GM19099 (cell line): ENCODE results near the gene MAP6.

Experiments used
- POLR2A ChIP-seq: IDR thresholded peaks from 3 replicates; pipeline ENCODE4 v1.6.1; 2011; ENCODE audit warnings: low read depth; ENCODE audit not compliant: insufficient read length; ENCODE audit errors: extremely low read depth

Gene MAP6

GRCh38 chr11:75677909-75678308 lies 9.1 kb upstream of the MAP6 start:
- TF ChIP-seq POLR2A = no peak

DNA sequence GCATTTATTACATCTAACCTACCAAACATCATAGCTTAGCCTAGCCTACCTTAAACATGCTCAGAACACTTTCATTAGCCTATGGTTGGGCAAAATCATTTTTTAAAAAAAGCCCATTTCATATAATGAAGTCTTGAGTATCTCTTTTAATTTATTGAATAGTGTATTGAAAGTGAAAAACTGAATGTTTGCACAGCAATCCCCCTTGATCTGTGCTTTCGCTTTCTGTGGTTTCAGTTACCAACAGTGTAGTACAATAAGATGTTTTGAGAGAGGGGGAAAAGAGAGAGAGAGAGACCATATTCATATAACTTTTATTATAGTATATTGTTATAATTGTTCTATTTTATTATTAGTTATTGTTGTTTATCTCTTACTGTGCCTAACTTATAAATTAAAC lies 8.4 kb upstream of the MAP6 start:
- TF ChIP-seq POLR2A = no peak

DNA sequence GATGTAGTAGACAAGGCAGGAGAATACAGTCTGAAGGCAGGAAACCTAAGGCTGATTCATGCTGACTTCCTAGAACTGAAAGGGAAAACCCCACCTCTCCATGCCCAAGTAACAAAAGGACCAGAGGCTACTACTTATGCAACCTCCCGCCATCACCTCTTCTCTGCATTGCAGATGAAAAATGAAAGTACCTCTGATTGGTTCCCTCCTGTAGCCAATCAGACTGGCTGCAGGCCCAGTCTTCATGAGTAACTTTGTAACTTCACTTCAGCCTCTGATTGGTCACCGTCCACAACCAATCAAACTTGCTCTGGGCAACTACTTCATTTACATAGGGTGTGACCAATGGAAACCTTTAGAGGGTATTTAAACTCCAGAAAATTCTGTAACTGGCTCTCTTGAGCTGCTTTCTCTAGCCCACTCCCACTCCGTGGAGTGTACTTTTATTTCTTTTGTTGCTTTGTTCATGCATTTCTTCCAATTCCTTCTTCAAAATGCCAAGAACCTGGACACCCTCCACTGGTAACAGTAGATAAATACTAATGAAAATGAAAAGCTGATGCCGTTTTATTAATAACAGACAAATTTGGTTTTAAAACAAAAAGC lies 5.2 kb upstream of the MAP6 start:
- TF ChIP-seq POLR2A = no peak

- TF ChIP-seq POLR2A = no peak
Observed at GRCh38 chr11:75667831-75668450, 897 bp downstream of the MAP6 start.

DNA sequence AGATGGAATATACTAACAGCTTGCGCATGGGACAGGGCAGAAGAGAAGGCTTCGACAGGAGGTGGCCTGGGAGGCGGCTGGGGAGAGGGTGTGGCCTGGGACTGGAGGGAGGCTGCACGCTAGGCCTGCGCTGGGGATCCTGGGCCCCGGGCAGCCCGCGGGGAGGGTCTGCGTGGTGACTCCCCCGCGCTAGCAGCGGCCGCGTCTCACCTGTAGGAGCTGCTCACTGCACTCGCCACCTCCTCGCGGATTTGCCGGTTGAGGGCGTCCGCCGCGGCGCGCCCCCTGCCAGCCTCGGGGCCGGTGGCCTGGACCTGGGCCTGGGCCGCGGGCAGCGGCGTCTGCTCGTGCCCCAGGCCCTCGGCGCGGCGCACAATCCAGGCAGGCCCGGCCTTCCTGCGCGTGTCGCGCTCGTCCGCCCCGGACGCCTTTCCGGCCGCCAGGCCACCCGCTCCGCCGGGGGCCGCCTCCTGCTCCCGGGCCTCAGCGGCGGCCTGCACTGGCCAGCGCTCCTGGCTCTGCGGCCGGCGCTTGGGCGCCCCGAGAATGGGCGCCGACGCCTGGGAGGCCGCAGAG lies 1.5 kb downstream of the MAP6 start:
- TF ChIP-seq POLR2A = no peak

GRCh38 chr11:75665990-75666389 lies 2.8 kb downstream of the MAP6 start:
- no peak for TF ChIP-seq POLR2A

DNA sequence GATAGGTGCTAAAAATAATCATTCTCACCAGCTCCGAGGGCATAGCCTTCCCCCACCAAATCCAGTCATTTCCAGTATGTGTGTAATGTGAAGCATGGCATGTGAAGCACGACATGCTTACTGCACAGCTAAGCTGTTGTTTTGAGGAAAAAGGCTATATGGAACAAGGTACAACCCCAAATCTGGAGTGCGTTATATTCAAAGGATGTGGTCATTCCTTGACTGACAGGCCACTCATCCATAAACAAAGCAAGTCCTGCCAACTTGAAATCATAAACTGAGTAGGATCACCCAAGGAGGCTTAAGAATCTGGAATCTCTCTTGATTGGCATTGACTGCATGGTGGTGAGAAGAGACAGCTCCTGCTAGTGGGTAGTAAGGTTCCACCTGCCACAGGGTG lies 3.7 kb downstream of the MAP6 start:
- TF ChIP-seq POLR2A = no peak

- no peak for TF ChIP-seq POLR2A
Observed at GRCh38 chr11:75664389-75664788, 4.4 kb downstream of the MAP6 start.

GRCh38 chr11:75663808-75664207 lies 5.0 kb downstream of the MAP6 start:
- no peak for TF ChIP-seq POLR2A

- TF ChIP-seq POLR2A = no peak
Observed at GRCh38 chr11:75659836-75660235, 9.0 kb downstream of the MAP6 start.

DNA sequence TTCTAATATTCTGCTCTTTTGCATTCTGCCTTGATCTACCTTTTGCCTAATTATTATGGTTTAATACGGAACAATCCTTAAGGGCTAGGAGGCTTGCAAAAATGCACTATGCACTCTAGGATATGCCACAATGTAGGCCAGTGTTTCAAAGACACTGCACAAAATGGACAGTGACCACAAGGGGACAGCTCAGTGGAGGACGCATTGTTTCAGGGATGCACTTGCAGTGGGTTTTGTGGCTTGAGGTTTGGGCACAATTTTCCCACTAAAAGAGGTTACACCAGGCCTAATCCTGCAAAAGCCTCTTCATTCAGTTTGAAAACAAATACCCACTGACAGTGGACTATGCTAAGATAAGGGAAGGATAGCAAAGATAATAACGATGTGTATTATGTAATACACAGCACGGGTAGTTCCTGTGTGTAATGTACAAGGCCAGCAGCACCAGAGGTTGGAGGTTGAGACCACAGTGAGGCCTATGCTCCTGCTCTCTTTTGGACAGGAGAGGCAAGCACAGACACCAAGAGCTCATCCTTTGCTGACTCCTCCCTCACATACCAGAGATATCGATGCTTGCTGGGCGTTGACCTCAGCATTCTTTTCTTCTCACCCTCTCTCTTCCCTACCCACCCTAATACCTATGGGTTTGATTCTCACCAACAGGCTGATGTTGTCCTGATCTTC lies 12.7 kb downstream of the MAP6 start:
- no peak for TF ChIP-seq POLR2A

GRCh38 chr11:75655605-75656004 lies 13.2 kb downstream of the MAP6 start:
- TF ChIP-seq POLR2A = no peak

DNA sequence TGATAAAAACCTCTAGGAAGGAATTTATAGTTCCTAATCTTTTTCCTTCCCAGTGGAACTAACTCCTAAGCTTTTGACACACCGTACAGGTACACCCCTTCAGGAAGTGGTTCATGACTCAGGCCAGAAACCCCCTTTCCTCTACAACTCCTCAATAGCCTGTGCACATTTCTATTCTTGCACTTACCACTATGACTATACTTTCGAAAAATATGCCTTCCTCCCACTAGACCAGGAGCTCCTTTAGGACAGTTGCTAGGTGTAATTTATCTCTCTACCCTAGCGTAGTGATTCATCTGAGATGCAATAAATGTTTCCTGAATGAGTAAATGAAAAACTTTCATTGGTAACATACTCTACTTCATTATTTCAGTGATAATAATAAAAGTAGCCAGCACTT lies 14.5 kb downstream of the MAP6 start:
- TF ChIP-seq POLR2A = no peak

GRCh38 chr11:75653532-75653931 lies 15.3 kb downstream of the MAP6 start:
- TF ChIP-seq POLR2A = no peak

- no peak for TF ChIP-seq POLR2A
Observed at GRCh38 chr11:75652936-75653335, 15.9 kb downstream of the MAP6 start.

DNA sequence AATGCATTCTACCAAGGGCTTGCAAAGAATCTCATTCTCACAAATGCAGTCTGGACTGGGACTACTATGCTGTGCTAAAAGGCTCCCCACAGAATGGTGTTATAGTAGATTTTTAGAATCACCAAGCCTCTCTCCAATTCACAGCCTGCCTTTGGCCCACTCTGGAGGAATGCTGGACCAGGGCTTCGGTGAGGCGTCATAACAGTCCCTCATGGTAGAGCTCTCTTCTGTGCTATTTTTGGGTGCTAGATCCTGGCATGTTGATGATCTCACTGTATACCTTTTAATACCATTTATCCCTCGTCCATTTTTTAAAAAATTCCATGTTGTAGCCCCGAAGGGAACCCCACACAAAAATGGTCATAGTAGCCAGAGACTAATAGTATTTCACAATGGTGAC lies 17.6 kb downstream of the MAP6 start:
- TF ChIP-seq POLR2A = no peak
